BJ (cell line): ENCODE data around the gene PANK2. TPM values are rescaled to one million over a fixed set of nuclear protein-coding genes. Genes with fewer than 3 reads are reported as not detected.
"Not testable (repeated sequence)": the region's sequence is repeated elsewhere in the genome, so short reads cannot be mapped to it uniquely, and the experiment has no call there.

ENCODE experiments used
- CTCF ChIA-PET: fragments of 350-600 bp; formaldehyde crosslinking; extraction: SDS; loops from one replicate; lab custom pipeline; 2021; ENCODE audit warnings: antibody characterized with exemption, inconsistent platforms; lab: Yijun Ruan, JAX
- POLR2A ChIA-PET: fragments of 300-600 bp; sonication (Branson Sonifier 250); formaldehyde crosslinking; extraction: SDS; loops from one replicate; lab custom pipeline; 2021; ENCODE audit warnings: antibody characterized with exemption; lab: Charles Lee
- DNase-seq: peaks from one replicate; pipeline ENCODE4 v3.0.0-alpha.2; 2011; ENCODE audit warnings: low read depth
- H3K27me3 ChIP-seq: 2 replicates; pipeline ENCODE4 v1.6.0; 2011; ENCODE audit warnings: low read length; ENCODE audit not compliant: control insufficient read depth, insufficient read depth
- H3K36me3 ChIP-seq: 2 replicates; pipeline ENCODE4 v1.5.1; 2011; ENCODE audit warnings: low read length; ENCODE audit not compliant: control insufficient read depth, insufficient read depth
- H3K4me3 ChIP-seq: 2 replicates; pipeline ENCODE4 v1.5.1; 2011; ENCODE audit warnings: low read depth, mild to moderate bottlenecking, control low read depth, low read length
- CTCF ChIP-seq: IDR thresholded peaks from 2 replicates; pipeline ENCODE4 v1.5.1; 2011; ENCODE audit warnings: low read depth, mild to moderate bottlenecking, control low read depth, inconsistent platforms, low read length, moderate library complexity; ENCODE audit not compliant: insufficient read depth
- polyA plus RNA-seq: library from polyadenylated mRNA; depleted of rRNA; stranded (reverse); fragments of >200 nt; gene quantifications from 2 replicates; pipeline ENCODE4 v1.2.3, GENCODE V29; 2011

Gene PANK2
- polyA plus RNA-seq, 1 experiment = 12.5 TPM

- POLR2A ChIA-PET = interaction anchor here (0.7 kb wide), 1 partner anchor 226 kb away, joined by 16 read pairs; no protein-coding TSS in a partner anchor
Measured at GRCh38 chr20:3875378-3875974, 13.7 kb upstream of the PANK2 start.

GRCh38 chr20:3876000-3876399, 13.2 kb upstream of the PANK2 start:
- Histone ChIP-seq H3K4me3 (no peak overlapping the region), H3K36me3 (peaks cover 7% of the 10 kb centered on the region), H3K27me3 (no peaks in the 10 kb centered on the region)
- no peak for DNase-seq
- POLR2A ChIA-PET = interaction anchor here (0.7 kb wide), 1 partner anchor 226 kb away, joined by 16 read pairs; no protein-coding TSS in a partner anchor
- TF ChIP-seq CTCF = no peak
- CTCF ChIA-PET = interaction anchor here (2.0 kb wide), 1 partner anchor 22 kb away, joined by 4 read pairs; no protein-coding TSS in a partner anchor

More at GRCh38 chr20:3875378-3875974, 13.7 kb upstream of the PANK2 start:
- CTCF ChIA-PET = interaction anchor here (2.0 kb wide), 1 partner anchor 21 kb away, joined by 4 read pairs; no protein-coding TSS in a partner anchor
- DNase-seq = no peak
- H3K36me3 ChIP-seq = peaks cover 7% of the 10 kb centered on the region
- no peak for TF ChIP-seq CTCF
- H3K4me3 ChIP-seq = no peak overlapping the region
- no peaks in the 10 kb centered on the region for H3K27me3 ChIP-seq

GRCh38 chr20:3876676-3877075, 12.5 kb upstream of the PANK2 start:
- ChIA-PET CTCF (no interaction called here), POLR2A (no interaction called here)
- no peak for TF ChIP-seq CTCF
- H3K36me3 ChIP-seq = peaks cover 4% of the 10 kb centered on the region
- no peak for DNase-seq
- no peak overlapping the region for H3K4me3 ChIP-seq
- H3K27me3 ChIP-seq = no peaks in the 10 kb centered on the region

- not testable (repeated sequence) for H3K27me3 ChIP-seq, H3K4me3 ChIP-seq, DNase-seq, H3K36me3 ChIP-seq
- ChIA-PET CTCF (interaction anchor here (0.7 to 1.3 kb wide), 2 partner anchors 9 to 24 kb away, joined by 3 read pairs; no protein-coding TSS in a partner anchor), POLR2A (interaction anchor here (0.6 kb wide), 1 partner anchor 17 kb away, joined by 5 read pairs; no protein-coding TSS in a partner anchor)
Measured at GRCh38 chr20:3878921-3879274, 10.3 kb upstream of the PANK2 start.

GRCh38 chr20:3885715-3886114, 3.5 kb upstream of the PANK2 start:
- Histone ChIP-seq H3K27me3 (no peaks in the 10 kb centered on the region), H3K36me3 (no peaks in the 10 kb centered on the region), H3K4me3 (no peak overlapping the region)
- ChIA-PET CTCF (interaction anchor here (0.8 to 1.7 kb wide), 2 partner anchors 30 to 200 kb away, joined by 3 to 8 read pairs; no protein-coding TSS in a partner anchor), POLR2A (no interaction called here)
- no peak for TF ChIP-seq CTCF
- no peak for DNase-seq
